CD4-positive, alpha-beta T cell treated with Interleukin-10 for 1 hour (primary cell): Measurements from ENCODE around the gene RBPJ.

Source experiments
- DNase-seq: peaks from one replicate; pipeline ENCODE4 v3.0.0-alpha.2; 2020

RBPJ gene

DNA sequence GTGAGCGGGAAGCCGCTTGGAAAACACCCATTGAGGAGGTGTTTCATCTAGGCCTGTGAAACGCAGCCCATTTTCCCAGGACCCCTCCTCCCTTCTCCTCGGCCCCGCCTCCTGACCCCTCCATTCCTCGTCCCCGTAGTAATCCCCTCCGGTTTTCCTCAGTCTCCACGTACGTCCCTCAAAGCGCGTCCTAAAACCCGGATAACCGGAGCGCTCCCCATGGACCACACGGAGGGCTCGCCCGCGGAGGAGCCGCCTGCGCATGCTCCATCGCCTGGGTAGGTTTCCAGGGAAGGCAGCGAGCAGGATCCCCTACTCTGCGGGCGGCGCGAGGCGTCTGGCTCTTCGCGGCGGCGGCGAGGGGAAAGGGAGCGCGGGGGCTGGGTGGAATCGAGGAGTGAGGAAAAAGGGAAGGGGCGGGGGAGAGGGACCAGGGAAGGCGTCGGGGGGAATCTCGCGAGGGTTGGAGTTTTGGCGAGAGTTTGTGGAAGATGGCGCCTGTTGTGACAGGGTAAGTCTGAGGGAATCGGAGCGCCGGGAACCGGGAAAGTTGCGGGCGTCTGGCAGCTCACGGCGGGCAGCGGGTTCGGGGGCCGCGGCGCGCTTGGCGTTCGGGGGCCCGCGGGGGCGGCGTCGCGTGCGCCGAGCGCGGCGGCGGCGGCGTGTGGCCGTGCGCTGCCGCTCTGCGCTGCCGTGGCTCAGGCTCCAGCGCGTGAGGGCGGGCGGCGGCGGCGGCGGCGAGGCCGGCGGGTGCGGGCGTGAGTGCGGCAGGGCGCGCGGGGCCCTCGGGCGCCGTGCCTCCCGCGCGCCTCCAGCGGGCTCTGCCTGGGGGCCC, at the start of gene RBPJ:
Gene RBPJ (plus strand): TSS at position 477 of the 835 bp plus-strand sequence. CDS start 15 bp downstream, at position 492.
- peak; percentile 90 for DNase-seq

DNA sequence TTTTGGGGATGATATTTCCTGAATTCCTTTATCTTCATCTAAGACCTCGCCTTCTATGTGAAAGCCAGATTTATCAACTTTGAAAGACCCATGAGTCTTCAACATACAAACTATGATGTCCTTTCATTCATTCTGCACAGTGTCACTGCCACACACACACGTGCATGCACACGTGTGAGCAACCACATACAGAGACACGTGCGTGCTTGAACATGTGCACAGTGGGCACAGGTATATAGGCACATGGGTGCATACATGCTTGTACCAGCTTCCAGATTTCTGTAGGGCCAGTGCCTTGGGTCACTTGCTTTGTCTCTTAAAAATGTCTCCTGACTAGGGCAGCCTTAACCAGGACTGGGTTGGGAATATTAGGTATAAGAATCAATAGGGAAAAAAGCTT, 49.1 kb upstream of the RBPJ start:
- no peak for DNase-seq

DNA sequence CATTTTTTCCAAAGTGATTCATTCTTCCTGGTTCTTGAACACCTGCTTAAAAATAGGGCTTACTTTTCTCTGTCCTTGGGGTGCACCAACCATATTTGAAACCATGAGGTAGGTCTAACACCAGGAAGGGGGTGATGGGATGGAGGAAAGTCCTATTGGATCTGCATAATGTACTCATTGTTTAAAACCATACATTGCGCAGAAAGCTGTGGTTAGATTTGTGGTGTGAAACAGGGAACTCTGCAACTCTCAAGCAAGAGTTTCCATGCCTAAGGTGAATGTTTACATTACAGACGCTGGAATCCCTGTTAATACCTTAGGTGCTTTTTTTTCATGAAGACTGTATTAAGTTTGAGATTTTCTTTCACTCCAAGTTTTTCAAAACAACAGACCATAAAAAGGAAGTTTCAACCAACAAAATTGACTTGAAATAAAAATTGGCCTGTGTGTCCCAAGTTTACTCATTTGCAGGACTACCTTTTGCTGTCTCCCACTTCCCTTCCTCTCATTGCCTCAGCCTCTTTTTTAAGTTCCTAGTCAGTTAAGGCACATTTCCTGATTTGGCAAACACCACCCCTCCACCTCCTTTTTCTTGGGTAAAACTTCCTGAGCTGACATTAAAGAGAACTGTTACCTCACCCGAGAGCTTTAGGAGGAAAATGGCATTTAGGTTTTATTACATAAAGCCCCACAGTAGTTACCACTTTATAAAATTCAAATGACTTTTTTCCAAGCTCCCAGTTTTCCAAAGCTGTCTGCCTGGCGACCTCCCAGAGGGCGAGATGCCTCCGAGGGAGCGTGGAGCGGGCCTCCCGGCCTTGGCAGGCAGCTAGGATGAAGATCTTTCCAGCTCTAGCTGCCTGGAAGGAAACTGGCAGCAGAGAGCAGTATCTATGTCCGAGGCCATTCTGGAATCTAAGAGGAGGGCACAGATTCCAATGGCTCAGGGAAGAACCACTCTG, 47.9 kb upstream of the RBPJ start:
- DNase-seq = no peak

GRCh38 chr4:26273616-26273980, 47.2 kb upstream of the RBPJ start:
- DNase-seq = no peak

- no peak for DNase-seq
These were observed 45.5 kb upstream of the RBPJ start for GRCh38 chr4:26275281-26275680.

GRCh38 chr4:26279446-26279845, 41.4 kb upstream of the RBPJ start:
- no peak for DNase-seq

DNA sequence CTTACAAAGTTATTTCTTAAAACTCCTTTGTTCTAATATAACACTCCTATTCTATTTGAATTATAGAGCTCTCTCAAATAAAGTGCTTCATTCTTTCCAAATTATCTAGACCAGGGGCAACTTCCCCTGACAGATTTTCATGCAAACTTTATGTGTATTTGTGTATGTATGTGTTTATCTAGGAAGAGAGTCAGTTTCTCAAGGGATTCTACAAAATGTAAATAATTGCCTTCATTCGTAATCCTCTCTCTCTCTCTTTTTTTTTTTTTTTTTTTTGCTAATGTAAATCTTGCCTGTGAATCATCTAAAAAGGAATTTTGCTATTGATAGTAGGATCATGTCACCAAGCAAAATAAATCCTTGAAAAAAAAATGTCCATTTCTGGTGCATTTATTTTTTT, 38.9 kb upstream of the RBPJ start:
- DNase-seq = no peak

DNA sequence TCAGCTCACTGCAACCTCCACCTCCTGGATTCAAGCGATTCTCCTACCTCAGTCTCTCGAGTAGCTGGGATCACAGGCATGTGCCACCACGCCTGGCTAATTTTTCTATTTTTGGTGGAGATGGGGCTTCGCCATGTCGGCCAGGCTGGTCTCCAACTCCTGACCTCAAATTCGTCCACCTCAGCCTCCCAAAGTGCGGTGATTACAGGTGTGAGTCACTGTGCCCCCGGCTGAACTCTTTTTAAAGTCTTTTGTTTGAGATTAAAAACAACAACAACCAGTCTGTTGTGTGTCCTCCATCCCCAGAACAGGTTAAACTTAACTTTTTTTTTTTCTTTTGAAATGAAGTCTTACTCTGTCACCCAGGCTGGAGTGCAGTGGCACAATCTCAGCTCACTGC, 36.3 kb upstream of the RBPJ start:
- DNase-seq = no peak

GRCh38 chr4:26285272-26285671, 35.5 kb upstream of the RBPJ start:
- no peak for DNase-seq

- no peak for DNase-seq
These were observed 33.1 kb upstream of the RBPJ start for GRCh38 chr4:26287756-26288155.

DNA sequence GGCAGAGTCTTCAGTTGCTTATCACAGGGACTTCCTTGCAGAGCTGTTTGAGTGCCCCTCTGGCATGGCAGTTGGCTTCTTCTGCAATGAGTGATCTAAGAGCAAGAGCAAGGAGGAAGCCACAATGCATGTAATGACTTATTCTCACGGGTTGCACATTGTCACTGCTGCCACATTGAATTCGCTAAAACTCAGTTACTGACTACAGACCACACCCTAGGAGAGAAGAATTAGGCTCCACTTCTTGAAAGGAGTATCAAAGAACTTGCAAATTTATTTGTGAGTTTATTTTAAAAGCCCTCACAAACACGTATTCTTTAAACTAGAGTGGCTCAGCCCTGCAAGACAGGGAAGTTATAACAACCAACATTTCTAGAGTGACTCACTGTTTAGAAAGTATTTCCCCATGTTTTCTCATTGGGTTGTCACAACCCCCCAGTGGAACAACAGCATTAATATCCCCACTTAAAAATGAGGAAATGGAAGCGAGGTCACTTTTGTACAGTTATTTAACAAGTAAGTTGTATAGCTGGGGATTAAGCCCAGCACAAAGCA, 32.4 kb upstream of the RBPJ start:
- DNase-seq = peak; percentile 19

DNA sequence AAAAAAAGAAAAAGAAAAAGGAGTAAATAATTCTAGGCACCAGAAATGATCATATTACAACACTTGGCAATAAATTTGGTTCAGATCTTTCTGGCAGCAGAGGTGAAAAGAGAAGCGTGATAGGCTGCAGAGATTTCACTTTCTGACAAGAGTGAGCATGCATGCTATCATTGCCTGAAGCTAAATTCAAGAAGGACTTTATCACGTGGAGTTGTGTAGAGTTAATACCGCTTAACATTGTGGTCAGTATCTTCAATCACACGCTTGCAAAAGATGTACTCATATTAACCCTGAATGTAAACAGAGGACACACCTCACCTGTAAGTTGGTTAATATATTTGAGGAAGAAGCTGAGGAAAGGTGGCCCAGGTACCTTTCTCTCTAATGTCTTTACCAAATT, 31.4 kb upstream of the RBPJ start:
- no peak for DNase-seq

GRCh38 chr4:26290321-26290720, 30.5 kb upstream of the RBPJ start:
- no peak for DNase-seq

DNA sequence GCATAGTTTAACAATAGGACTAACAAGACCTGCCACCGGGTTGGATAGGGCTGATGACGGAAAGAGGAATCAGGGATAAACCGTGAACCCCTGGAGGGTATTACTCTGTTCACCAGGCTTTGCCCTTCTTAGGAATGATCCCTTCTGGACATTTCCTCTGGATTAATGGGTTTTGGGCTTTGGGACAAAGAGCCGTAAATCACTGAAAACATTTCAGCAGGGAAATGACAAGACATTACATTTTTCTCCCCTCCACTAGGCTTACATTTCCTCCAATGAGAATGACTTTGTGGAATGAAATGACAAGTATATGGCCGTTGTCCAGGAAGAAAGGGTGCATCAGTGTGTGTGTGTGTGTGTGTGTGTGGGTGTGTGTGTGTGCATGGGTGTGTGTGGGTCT, 25.9 kb upstream of the RBPJ start:
- no peak for DNase-seq

DNA sequence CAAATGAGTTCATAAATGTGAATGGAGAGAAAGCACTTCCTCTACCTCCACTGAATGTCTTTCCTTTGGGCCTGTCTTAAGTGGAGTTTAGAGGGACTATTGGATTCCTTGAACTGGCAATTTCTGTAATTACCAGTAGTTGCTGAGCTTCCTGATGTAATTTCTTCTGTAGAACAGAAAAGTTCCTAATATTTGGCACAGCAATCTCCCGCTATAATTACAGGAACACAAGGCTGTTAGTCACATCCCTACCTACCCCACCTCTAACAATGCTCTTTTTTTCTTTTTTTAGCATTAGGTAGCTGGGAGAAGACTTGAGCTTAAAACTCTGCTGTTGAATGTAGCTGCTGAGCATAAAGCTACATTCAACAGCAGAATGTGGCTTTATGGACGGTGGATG, 24.8 kb upstream of the RBPJ start:
- no peak for DNase-seq

DNA sequence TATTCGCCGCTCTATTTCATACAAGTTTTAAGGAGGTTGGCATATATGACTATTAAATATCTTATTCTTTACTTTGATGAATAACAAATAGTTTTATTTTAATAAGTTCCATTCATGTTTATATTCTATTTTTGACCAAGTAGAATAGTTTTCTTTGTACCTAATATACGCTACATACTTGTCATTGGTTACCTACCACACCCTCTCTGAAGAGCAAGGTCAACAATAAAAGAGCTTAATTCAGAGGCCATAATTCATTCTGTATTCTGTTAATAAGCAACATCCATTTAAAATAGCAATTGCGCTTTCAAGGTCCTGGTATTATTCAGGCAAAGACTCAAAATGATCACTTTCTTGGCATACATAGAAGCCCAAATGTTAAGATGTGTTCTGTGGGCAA, 24.3 kb upstream of the RBPJ start:
- DNase-seq = no peak

GRCh38 chr4:26297219-26297618, 23.6 kb upstream of the RBPJ start:
- DNase-seq = no peak

DNA sequence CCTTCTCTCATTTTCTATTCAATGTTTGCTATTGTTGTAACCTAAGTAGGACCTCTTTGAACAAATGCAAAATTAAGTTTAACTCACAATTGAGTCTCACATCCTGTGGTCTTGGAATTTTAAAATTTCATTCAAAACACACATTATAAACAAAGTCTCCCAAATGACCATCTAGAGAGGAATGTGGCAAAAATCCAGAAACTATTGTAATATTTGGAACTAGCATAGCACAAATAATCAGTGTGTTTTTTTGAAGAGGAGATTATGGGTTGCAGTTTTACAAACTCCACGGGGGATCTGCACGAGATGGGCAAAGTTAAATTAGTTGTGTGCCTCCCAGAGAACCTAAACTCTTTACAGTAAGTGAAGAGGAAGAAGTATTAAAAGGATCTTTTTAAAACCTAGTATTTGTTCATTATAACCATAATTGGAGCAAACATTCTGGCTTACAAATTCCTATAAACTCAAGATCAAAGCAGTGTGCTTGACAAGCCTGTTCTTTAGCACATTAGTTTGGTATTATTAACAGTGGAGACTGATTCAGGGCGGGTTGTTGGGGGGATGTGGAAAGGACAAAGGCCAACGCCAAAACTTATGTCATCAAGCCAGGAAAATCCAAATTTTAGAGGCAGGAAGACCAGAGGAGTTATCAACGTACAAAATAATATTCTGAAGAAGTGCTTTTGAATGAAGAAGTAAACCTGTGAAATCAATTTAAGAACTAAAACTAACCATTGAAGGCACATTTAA, 22.4 kb upstream of the RBPJ start:
- DNase-seq = no peak

GRCh38 chr4:26299254-26299882, 21.4 kb upstream of the RBPJ start:
- DNase-seq = peak; percentile 21

GRCh38 chr4:26300314-26301307, 20.2 kb upstream of the RBPJ start:
- DNase-seq = no peak
